Measurements from ENCODE around the gene C1R. TPM values are rescaled to one million over a fixed set of nuclear protein-coding genes. Genes with fewer than 3 reads are reported as not detected.

Gene C1R
- polyA plus RNA-seq, 1 of the 3 experiments (the other 2 are of a cell fraction), result 20.1 TPM

DNA sequence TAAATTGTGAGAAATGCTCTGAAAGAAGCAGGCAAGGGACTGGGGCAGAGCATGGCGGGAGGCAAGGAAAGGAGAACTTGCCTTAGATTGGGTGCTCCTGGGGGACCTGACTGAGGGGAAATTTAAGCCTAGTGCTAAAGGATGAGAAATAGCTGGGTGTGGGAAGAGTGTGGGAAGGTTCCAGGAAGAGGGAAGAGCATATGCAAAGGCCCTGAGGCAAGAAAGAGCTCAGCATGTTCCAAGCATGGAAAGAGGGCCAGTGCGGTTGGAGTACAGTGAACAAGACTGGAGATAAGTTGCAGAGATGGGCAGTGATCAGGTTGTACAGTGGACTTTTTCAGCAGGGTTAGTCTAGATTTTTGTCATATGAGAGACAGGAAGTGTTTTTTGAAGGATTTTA, 47.0 kb upstream of the C1R start:
- Histone ChIP-seq H3K9ac (no peak overlapping the region), H3K36me3 (replicated peaks in 1 of 2; ENCODE audit: control insufficient read depth in 1 of 2, insufficient read depth in 2 of 2, low read length in 1 of 2) (peaks cover 0 to 13% of the 10 kb centered on the region in 2 experiments), H2AFZ (ENCODE audit: low read depth) (no peak overlapping the region), H3K79me2 (ENCODE audit: insufficient read depth) (no peaks in the 10 kb centered on the region), H3K9me3 (no peaks in the 10 kb centered on the region), H3K9me2 (no peaks in the 10 kb centered on the region), H3K27ac (ENCODE audit: low read depth in 2 of 2, low read length in 1 of 2) (no peak overlapping the region), H3K4me3 (ENCODE audit: low read depth in 2 of 2, low read length in 1 of 2) (no peak overlapping the region), H4K20me1 (ENCODE audit: insufficient read depth) (no peaks in the 10 kb centered on the region), H3K27me3 (ENCODE audit: insufficient read depth) (no peaks in the 10 kb centered on the region), H3K4me1 (ENCODE audit: control insufficient read depth in 1 of 2, insufficient read depth in 2 of 2, low read depth in 1 of 2, low read length in 1 of 2) (no peaks in the 10 kb centered on the region), H3K4me2 (no peak overlapping the region), H3F3A (replicated peaks; ENCODE audit: insufficient read depth) (no peaks in the 10 kb centered on the region)
- POLR2A ChIA-PET, result no interaction called here
- 96% methylated on average over 2 of the region's 2 CpGs for WGBS (ENCODE audit: low lambda C conversion rate)
- no peak for DNase-seq
- no peak for TF ChIP-seq TEAD4 (IDR thresholded peaks at IDR 0.05; ENCODE audit: borderline replicate concordance, insufficient read depth)
- no peak for TF ChIP-seq GATA2 (CRISPR knock-in tag; IDR thresholded peaks at IDR 0.05)
- TF ChIP-seq MXI1 (IDR thresholded peaks at IDR 0.05; ENCODE audit: low read depth, low read length), result no peak
- TF ChIP-seq FOXJ3 (CRISPR knock-in tag; IDR thresholded peaks at IDR 0.05), result no peak
- TF ChIP-seq FOSL2 (IDR thresholded peaks at IDR 0.05; ENCODE audit: borderline replicate concordance, low read depth), result no peak
- no peak for TF ChIP-seq ELF1 (IDR thresholded peaks at IDR 0.05)
- TF ChIP-seq NFIC (IDR thresholded peaks at IDR 0.05; ENCODE audit: borderline replicate concordance), result no peak
- TF ChIP-seq, protein P1, sequence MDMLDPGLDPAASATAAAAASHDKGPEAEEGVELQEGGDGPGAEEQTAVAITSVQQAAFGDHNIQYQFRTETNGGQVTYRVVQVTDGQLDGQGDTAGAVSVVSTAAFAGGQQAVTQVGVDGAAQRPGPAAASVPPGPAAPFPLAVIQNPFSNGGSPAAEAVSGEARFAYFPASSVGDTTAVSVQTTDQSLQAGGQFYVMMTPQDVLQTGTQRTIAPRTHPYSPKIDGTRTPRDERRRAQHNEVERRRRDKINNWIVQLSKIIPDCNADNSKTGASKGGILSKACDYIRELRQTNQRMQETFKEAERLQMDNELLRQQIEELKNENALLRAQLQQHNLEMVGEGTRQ (IDR thresholded peaks at IDR 0.05; ENCODE audit: borderline replicate concordance, low read depth, low read length), result no peak
- TF ChIP-seq TAF1 (IDR thresholded peaks at IDR 0.05; ENCODE audit: borderline replicate concordance, low read depth, low read length), result no peak
- no peak for TF ChIP-seq GABPA (IDR thresholded peaks at IDR 0.05; ENCODE audit: low read depth)
- no peak for TF ChIP-seq JUND (IDR thresholded peaks at IDR 0.05)
- TF ChIP-seq, protein P2, sequence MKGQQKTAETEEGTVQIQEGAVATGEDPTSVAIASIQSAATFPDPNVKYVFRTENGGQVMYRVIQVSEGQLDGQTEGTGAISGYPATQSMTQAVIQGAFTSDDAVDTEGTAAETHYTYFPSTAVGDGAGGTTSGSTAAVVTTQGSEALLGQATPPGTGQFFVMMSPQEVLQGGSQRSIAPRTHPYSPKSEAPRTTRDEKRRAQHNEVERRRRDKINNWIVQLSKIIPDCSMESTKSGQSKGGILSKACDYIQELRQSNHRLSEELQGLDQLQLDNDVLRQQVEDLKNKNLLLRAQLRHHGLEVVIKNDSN (IDR thresholded peaks at IDR 0.05; ENCODE audit: borderline replicate concordance, low read depth), result no peak
- TF ChIP-seq CHD2 (IDR thresholded peaks at IDR 0.05; ENCODE audit: low read length, partially characterized antibody), result no peak
- no peak for TF ChIP-seq RCOR1 (IDR thresholded peaks at IDR 0.05; ENCODE audit: low read length)
- TF ChIP-seq YY1 (IDR thresholded peaks at IDR 0.05; ENCODE audit: low read depth), result no peak
- TF ChIP-seq RFX5 (IDR thresholded peaks at IDR 0.05; ENCODE audit: low read length), result no peak
- TF ChIP-seq NRF1 (IDR thresholded peaks at IDR 0.05; ENCODE audit: low read depth, low read length), result no peak
- CTCF ChIA-PET, result interaction anchor here (0.6 to 1.2 kb wide), 3 partner anchors 23 to 248 kb away, joined by 3 to 4 read pairs (median 3); no protein-coding TSS in a partner anchor

- 88% methylated on average over 4 of the region's 4 CpGs for WGBS (ENCODE audit: low lambda C conversion rate)
- Histone ChIP-seq H3K4me1 (ENCODE audit: control insufficient read depth in 1 of 2, insufficient read depth in 2 of 2, low read depth in 1 of 2, low read length in 1 of 2) (no peaks in the 10 kb centered on the region), H3K4me2 (no peak overlapping the region), H3K9ac (no peak overlapping the region), H2AFZ (ENCODE audit: low read depth) (no peak overlapping the region), H3K36me3 (replicated peaks in 1 of 2; ENCODE audit: control insufficient read depth in 1 of 2, insufficient read depth in 2 of 2, low read length in 1 of 2) (peaks cover 0 to 15% of the 10 kb centered on the region in 2 experiments), H3K9me2 (no peaks in the 10 kb centered on the region), H3F3A (replicated peaks; ENCODE audit: insufficient read depth) (no peaks in the 10 kb centered on the region), H3K27me3 (ENCODE audit: insufficient read depth) (no peaks in the 10 kb centered on the region), H3K4me3 (ENCODE audit: low read depth in 2 of 2, low read length in 1 of 2) (no peak overlapping the region), H3K79me2 (ENCODE audit: insufficient read depth) (no peaks in the 10 kb centered on the region), H3K27ac (ENCODE audit: low read depth in 2 of 2, low read length in 1 of 2) (no peak overlapping the region), H4K20me1 (ENCODE audit: insufficient read depth) (no peaks in the 10 kb centered on the region), H3K9me3 (no peaks in the 10 kb centered on the region)
- CTCF ChIA-PET, result interaction anchor here (1.0 kb wide), 2 partner anchors 19 to 25 kb away, joined by 3 to 5 read pairs; no protein-coding TSS in a partner anchor
- POLR2A ChIA-PET, result no interaction called here
- TF ChIP-seq MXI1 (IDR thresholded peaks at IDR 0.05; ENCODE audit: low read depth, low read length), result no peak
- TF ChIP-seq GATA2 (CRISPR knock-in tag; IDR thresholded peaks at IDR 0.05), result no peak
- TF ChIP-seq TAF1 (IDR thresholded peaks at IDR 0.05; ENCODE audit: borderline replicate concordance, low read depth, low read length), result no peak
- TF ChIP-seq FOXJ3 (CRISPR knock-in tag; IDR thresholded peaks at IDR 0.05), result no peak
- no peak for TF ChIP-seq EP300 (IDR thresholded peaks at IDR 0.05; ENCODE audit: borderline replicate concordance in 1 of 2, low read depth in 1 of 2, low read length in 1 of 2)
- TF ChIP-seq FOSL2 (IDR thresholded peaks at IDR 0.05; ENCODE audit: borderline replicate concordance, low read depth), result no peak
- no peak for TF ChIP-seq IRF3 (IDR thresholded peaks at IDR 0.05; ENCODE audit: low read depth, low read length)
- no peak for TF ChIP-seq EZH2phosphoT487 (IDR thresholded peaks at IDR 0.05; ENCODE audit: borderline replicate concordance, low read depth)
- TF ChIP-seq RXRA (IDR thresholded peaks at IDR 0.05; ENCODE audit: borderline replicate concordance, low read depth), result no peak
- TF ChIP-seq ELF1 (IDR thresholded peaks at IDR 0.05), result no peak
- TF ChIP-seq, protein P3, sequence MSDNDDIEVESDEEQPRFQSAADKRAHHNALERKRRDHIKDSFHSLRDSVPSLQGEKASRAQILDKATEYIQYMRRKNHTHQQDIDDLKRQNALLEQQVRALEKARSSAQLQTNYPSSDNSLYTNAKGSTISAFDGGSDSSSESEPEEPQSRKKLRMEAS (IDR thresholded peaks at IDR 0.05; ENCODE audit: low read depth), result no peak
- TF ChIP-seq RFX5 (IDR thresholded peaks at IDR 0.05; ENCODE audit: low read length), result no peak
- no peak for TF ChIP-seq NFIC (IDR thresholded peaks at IDR 0.05; ENCODE audit: borderline replicate concordance)
- TF ChIP-seq RCOR1 (IDR thresholded peaks at IDR 0.05; ENCODE audit: low read length), result no peak
- no peak for DNase-seq
Measured at GRCh38 chr12:7137908-7138307, 45.7 kb upstream of the C1R start.

Data from SK-N-SH (cell line).